Left hindlimb (tissue), 1 donor: ENCODE measurements around the gene TNS1.
A peak's percentile ranks its signal among the peaks of the same experiment; 100 is the strongest.

Experiments used
- DNase-seq: peaks from one replicate; pipeline ENCODE4 v3.0.0-alpha.2; 2018

TNS1 gene

DNA sequence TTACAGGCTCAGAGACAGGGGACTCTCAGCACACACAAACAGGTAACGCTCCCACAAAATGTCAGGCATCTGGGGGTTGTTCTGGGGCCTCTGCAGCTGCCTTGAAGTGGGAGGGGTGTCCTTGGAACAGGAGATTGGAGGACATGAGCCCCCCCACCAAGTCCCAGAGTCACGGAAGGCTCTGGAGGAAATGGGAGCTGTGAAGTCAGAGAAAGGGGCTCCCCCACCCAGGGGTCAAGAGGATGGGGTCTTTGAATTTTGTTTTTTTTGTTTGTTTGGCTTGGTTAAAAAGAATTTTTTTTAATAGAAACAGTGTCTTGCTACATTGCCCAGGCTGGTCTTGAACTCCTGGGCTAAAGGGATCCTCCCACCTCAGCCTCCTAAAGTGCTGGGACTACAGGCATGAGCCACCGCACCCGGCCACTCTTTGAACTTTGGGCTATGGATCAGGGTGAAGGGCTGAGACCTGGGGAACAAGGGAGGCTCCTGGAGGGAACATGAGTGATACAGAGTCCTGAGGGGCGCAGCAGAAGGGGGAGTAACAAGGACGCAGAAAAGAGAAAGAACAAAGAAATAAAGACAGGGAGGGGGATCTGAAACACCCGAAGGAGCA lies 46.8 kb downstream of the TNS1 start:
- DNase-seq = peak; percentile 17

DNA sequence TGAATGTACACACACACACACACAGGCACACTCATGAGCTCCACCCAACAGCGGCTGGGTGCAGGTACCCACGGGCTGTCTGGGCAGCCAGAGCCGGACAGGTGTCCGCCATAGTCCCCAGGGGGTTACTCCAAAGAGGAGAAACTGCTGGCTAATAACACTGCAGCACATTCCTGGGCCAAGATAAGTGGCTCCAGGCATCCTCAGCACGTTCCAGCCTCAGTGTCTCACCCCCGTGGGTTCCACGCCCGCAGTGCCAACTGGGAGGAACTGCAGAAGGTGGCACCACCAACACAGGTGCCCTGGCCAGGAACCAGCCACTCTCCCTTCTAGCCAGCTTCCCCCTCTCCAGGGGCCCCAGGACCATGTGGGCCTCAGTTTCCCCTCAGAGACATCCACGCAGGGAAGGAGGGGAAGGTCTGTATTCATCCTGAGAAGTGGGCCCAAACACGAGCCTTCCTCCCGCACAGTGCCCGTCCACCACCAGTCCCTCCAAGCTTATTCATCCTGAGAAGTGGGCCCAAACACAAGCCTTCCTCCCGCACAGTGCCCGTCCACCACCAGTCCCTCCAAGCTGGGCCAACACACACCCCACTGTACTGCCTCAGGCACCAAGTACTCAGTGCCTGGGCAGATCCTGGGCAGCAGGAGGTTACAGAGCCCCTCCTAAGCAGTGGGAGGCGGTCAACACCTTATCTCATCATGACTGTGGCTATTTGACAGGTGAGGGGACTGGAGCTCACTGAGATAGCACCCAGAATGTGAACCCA lies 47.6 kb downstream of the TNS1 start:
- DNase-seq = peak; percentile 25

DNA sequence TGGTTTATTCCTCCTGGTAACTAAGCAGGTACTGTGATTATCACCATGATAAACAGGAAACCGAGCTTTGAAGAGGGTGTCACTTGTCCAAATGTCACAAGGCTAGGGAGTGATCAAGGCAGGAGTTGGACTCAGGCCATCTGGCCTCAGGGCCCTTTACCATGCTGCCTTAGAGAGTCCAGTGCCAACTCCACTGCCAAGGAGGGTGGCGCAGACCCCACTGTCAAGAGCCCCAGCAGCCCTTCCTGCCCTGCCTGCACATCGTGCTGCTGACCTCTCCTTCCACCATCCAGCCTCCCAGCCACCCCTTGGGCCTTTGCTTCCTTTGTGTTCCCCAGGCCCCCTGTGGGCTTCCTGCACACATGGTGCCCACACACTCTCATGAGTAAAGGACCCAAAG lies 48.3 kb downstream of the TNS1 start:
- DNase-seq = peak; percentile 19

DNA sequence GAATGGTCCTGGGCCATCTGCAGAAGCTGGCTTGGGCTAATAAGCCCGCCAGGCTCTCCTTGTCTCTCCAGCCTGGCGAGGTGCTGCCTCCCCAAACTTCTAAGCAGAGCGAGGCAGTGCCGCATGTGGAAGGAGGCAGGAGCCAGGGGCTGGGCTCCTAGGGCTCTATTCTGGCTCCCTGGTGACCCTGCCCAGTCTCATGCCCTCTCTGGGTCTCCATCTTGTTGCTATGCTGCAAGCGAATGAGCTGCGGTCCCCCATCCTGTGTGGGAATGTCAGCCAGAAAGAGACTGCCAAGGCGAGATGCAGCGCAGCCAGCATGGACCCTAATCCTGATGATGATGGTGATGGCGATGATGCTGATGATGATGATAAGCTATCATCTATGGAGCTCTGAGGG lies 48.7 kb downstream of the TNS1 start:
- peak; percentile 10 for DNase-seq

DNA sequence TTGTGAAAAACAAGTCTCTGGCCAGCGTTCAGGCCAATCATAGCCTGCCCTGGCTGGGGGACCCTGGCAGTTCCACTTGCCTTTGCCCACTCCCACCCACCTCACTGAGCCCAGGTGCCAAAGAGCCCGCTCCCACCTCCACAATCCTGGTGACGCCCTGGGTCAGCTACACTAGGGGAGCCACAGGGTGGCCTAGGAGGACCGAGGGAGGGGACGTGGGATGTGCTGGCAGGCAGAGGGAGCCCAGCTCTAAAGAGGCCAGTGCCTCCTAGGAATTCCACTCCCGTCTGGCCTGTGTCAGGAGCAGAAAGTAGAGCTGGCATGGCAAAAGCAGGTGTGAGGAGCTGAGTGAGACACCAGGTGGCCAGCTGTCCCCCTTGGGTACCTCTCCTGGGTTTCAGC lies 49.3 kb downstream of the TNS1 start:
- DNase-seq = peak; percentile 28

DNA sequence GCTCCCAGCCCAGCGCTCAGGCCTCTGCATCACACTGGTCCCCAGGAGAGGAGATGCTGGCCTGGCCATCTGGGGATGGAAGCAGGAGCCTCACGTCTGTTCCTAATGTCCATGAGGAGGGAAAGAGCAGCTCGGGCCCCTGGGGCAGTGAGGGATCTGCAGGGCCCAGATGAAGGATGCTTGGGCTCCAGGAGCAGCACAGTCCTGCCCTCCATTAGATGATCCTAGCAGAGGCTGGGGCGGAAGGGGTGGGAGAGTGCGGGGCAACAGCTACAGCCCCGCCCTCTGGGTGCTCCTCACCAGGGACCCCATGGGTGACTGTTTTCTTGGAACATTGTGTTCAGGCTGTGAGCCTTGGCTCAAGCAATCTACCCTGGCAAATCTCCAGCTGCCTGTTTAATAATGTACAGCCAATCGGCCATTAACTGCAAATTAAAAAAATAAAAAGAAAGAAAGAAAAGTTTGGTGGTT lies 49.7 kb downstream of the TNS1 start:
- peak; percentile 27 for DNase-seq

DNA sequence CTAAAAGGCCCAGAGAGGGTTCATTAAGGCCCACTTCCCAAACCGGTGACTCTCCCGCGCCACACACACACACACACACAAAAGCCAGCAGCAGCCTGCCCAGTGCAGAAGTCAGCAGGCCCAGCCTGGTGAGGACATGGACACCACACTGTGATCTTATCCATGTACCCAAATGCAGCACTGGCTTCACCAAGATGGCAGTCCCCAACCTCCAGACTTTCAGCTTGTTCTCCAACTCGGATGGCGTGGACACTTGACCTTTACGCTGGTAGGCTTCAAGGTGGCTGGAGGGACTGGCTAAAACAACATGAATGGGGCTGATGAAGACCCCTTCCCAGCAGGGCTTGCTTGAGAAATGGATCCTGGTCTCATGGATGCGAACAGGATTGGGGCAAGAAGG lies 50.4 kb downstream of the TNS1 start:
- peak; percentile 26 for DNase-seq

DNA sequence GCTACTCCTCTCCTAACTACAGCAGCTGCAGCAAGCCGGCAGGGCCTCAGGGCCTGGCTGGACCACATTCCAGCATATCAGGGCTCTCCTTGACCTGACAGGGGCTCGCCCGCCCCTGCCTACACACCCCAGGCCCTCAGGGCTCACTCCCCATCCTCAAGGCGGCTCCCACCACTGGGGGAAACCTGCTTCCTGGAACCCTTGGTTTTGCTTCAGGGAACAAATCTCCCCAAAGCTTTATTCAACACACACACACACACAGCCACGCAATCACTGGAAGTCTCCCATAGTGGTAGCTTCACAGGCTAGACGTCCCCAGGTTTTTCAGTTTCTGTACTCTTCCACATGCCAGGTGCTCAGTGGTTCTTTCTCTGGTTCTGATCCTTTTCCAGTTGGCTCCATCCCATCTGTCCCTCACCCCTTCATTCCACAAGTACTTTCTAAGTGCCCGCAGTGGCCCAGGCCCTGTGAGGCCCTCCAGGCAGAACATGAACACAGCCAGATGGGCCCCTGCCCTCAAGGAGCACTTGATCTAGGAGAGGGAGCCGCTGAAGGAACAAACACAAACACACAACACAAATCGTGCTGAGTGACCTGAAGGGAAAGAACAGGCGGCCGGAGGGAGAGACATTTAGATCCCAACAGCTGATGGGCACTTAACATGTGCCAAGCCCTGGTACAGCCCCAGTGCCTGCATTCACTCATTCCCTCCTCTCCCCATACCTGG lies 51.1 kb downstream of the TNS1 start:
- DNase-seq = peak; percentile 20

DNA sequence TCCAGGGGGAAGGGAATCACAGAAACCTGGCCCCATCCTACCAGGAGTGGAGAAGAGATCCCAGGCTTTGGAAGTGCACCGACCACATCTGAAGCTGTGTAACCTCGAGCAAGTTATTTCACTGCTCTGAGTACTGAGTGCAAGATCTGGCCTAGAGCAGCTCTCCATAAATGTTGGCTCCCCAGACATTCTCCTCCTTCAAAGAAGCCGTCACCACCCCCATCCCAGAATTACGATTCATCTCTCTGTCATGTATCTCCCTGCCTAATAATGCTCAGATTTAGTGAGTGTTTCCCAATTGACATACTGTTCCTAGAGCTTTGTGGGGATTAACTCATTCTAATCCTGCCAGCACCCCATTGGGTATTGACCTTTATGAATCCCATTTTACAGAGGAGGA lies 51.7 kb downstream of the TNS1 start:
- DNase-seq = peak; percentile 8

DNA sequence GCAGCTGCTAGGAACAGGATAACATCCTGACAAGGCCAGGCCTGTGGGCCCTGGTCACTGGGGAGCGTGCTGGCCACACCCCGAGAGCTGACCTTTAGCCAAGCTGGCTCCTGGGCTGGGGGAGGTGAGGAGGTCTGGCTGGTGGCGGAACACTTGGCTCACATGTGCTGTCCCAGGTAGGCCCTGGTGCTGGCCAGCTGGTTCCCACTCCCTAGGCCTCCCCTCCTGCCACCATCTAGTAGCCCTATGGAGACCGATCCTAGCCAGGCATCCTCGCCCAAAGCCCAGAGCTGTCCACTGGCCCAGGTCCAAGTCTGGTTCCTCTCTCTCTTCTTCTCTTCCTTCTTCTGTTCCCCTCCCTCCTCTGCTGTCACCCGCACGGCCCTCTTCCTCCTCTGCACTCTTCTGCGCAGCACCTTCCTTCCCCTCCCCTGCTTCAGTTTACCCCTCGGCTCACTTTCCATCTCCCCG lies 52.4 kb downstream of the TNS1 start:
- peak; percentile 20 for DNase-seq

DNA sequence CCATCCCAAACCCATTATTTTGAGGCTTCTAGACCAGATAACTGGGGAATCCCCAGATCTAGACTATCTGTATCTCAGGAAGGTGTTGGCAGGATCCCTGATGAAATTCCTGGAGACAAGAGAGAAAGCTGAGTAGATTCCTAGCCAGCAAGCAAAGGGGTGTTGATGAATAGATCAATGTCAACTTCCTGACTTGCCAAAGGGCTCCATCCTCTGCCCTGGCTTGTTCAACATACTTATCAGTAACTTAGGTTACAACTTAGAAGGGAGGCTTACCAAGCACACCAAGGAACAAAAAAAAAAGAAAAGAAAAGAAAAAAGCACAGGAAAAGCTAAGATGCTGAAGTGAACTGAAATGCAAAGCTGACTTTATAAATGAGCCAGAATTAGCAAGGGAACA lies 53.3 kb downstream of the TNS1 start:
- DNase-seq = no peak

DNA sequence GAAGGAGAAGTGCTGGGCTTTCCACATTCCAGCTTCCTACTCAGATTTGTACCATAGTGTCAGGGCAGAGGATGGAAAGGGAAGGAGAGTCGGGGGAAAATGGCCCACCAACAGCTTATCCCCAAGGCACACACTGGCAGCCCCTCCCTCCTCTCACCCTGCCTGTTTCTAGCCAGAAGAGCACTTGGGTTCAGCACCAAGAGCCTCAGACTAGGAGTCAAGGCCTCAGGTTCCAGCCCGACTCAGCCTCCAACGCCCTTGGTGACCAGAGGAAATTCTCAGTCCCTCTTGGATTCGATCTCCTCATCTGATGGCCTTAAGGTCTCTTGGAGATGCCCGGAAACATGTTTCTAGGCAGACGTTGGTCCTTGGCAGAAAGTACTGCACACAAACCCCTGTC lies 53.9 kb downstream of the TNS1 start:
- peak; percentile 14 for DNase-seq

DNA sequence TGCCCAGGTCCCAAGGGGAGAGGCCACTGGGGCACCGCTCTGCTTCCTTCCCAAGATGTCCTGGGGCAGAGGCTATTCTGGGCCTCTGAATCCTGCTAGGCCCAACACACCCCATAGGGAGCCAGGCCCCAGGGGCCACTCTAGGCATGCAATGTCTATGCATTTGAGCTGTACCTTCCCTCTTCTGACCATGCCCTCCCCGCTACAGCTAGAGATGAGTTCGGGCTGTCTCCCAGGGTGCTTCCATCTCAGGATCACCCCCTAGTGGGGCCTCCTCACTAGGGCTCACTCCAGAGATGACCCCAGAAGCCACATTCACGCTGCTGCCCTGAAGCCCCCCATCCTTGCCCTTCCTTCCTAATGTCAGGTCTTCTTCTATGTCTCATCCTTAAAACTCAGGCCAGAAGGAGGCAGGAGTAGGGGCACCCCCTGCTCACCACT lies 54.4 kb downstream of the TNS1 start:
- DNase-seq = peak; percentile 15

DNA sequence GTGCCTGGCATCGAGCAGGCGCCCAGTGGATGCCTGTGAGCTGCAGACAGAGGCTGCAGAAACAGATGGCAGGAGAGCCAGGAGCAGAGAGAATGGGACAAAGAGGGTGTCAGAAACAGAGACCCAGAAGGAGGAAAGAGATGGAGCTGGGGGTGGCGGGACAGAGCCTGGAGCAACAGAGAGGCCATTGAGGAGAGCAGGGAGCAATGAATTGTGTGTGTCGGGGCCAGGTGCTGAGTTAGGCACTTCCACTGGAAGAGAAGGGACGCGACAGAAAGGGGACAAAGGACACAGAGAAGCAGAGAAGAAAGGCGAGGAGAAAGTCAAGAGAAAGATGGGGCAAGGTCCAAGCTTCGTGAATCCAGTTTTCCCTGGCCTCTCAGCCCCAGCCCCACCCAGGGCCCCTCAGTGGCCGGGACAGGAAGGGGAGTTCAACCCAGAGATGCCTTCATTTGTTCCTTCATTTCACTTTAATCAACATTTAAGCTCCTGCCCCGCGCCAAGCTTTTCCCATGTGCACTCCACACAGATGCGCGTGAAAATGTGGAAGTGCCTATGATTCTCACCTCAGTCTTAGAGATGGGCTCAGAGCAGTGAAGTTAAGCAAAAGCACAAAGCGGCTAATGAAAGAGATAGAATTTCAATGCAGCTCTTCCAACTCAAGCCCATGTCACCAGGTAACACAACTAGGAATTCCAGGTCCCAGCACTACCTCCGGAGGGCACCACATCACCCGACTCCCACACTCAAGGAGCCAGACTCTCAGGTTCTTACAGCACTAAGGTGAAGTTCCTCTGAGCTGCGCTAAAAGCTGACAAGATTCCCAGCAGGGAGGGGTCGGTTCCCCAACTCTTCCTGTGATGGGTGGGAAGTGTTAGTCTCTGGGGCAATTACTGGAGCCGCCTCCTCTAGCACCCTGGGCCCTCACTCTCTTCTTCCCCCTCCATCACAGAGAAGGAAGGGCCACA lies 55.1 kb downstream of the TNS1 start:
- peak; percentile 27 for DNase-seq

DNA sequence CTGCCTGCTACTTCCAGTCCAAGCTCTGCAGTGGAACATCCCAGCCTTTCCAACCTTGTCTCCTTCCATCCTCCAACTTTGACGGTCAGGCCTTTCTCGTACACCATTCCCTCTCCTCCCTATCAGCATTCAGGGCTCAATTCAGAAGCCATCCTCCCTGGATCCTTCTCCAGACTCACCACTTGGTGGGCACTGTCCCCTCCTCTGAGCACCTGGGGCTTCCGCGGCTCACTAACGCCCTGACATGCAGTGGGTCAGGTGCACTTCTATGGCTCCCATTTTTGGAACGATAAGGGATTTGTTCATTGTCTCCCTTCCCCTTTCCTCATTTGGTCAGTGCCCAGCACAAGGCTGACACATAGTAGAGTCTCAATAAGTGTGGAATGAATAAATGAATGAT lies 56.7 kb downstream of the TNS1 start:
- no peak for DNase-seq

DNA sequence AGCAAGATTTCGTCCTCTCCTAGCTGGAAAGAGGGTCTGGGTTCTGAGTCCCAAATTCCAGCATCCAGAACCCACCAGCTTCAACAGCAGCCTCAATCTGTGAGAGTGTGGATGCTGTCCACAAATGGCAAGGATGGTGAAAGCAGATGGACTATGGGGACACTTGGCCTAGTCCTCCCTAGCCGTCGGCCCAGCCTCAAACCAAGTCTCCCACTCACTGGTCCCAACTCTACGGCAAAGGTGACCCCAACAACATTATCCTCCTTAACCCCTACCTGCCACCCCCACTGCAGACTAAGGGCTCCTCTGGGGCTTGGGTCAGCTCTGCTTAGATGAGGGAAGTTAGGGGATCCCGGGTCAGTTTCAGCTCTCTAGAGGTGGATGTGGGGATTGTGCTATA lies 57.3 kb downstream of the TNS1 start:
- peak; percentile 23 for DNase-seq

DNA sequence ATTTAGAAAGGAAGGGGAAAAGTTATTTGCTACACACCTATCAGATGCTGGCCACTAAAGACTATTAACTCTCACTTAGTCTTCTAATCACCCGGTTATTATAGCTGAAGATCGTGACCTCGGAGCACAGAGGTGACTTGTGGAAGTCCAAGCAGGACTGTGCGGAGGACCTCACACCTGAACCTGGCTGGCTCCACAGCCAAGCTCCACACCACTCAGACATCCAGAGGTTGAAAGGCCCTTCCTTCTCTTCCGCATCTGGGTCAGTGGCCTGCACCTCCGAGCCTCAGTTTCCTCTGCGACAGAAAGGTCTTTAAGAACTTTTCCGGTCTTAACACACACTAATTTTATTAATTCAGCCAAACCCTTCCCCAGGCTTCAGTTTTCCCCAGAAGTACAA lies 57.9 kb downstream of the TNS1 start:
- DNase-seq = peak; percentile 21

DNA sequence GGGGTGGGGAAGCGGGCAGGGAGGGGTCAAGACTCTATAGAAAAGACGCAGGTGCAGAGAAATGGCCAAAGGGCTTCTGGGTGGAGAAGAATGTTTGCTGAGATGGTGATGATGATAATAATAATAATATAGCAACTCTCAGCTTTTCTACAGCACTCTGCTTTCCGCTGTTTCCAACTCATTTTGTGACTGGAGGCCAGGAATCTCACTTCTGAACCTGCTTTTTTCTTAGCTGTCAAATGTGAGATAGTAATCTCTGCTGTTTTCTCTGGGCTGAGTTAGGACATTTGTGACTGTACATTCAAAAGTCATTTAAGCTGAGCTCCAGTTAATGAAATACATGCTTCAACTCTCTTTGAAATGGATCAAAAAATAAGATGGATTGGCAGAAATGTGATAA lies 58.4 kb downstream of the TNS1 start:
- no peak for DNase-seq

DNA sequence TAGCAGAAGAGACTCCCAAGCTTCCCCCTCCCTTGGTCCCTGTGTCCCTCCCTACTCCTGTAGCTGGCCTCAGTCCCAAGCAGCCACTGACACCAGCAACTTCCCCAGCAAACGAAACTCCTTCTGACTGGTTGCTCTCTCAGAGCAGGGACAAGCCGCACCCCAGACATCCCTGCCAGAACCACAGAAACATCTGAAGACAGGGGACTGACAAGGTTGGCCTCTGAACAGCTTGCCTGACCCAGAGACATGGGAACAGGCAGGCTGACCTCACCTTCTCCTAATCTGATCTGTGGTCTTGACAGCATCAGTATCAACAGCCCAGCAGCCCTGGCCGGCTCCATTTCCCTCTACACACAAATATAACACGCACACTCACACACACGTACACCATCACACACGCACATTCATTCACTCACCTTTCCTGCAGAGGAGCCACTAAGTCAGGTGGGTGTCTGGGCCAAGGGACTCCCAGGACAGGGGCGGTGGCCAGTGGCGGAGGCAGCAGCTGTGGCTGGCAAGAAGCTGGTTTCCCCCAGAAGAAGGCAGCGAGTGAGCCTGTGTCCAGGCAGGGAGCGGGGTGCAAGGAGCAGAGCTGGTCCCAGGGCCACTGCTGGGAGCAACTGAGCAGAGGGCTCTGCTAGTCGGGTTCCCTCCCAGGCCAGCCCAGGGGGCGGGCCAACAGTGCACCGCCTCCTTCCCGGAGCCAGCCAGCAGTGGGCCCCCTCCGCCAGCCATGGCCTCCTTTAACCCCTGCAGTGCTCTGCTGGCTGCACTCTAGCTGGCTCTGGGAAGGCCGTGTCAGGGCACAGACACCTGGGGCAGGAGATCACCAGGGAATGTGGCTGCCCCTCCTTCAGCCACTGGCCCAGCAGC lies 59.1 kb downstream of the TNS1 start:
- DNase-seq = peak; percentile 87

DNA sequence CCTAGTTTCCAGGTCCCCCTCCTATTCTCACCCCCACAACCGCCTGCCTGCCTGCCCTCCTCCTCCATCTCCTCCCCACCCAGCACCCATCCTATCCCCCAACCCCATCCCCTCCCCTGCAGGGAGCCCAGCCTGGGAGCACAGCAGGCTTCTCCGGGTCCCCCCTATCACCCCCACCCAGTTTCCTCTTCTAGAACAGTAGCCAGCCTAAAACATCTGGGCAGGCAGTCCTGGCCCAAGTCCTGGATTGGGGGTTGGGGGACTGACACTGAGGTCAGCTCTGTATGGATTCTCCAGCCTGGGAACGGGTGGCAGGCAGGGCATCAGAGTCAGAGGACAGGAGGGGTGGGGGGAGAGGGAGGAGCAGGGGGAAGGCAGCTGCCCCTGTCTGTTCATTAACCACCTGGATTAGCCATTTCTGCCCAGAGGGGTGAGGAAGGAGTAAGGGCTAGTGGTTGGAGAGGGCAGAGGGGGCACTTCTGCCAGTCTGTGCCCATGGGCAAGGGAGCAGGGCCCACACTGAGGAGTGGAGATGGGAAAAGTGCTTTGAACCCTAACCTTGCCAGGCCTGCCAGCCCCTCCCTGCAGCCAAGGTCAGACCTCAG lies 60.0 kb downstream of the TNS1 start:
- DNase-seq = no peak
